Measurements from ENCODE around the gene LRRIQ1.
A peak's percentile ranks its signal among the peaks of the same experiment; 100 is the strongest.
"Not testable (repeated sequence)": the region's sequence is repeated elsewhere in the genome, so short reads cannot be mapped to it uniquely, and the experiment has no call there.

Gene LRRIQ1, protein sequence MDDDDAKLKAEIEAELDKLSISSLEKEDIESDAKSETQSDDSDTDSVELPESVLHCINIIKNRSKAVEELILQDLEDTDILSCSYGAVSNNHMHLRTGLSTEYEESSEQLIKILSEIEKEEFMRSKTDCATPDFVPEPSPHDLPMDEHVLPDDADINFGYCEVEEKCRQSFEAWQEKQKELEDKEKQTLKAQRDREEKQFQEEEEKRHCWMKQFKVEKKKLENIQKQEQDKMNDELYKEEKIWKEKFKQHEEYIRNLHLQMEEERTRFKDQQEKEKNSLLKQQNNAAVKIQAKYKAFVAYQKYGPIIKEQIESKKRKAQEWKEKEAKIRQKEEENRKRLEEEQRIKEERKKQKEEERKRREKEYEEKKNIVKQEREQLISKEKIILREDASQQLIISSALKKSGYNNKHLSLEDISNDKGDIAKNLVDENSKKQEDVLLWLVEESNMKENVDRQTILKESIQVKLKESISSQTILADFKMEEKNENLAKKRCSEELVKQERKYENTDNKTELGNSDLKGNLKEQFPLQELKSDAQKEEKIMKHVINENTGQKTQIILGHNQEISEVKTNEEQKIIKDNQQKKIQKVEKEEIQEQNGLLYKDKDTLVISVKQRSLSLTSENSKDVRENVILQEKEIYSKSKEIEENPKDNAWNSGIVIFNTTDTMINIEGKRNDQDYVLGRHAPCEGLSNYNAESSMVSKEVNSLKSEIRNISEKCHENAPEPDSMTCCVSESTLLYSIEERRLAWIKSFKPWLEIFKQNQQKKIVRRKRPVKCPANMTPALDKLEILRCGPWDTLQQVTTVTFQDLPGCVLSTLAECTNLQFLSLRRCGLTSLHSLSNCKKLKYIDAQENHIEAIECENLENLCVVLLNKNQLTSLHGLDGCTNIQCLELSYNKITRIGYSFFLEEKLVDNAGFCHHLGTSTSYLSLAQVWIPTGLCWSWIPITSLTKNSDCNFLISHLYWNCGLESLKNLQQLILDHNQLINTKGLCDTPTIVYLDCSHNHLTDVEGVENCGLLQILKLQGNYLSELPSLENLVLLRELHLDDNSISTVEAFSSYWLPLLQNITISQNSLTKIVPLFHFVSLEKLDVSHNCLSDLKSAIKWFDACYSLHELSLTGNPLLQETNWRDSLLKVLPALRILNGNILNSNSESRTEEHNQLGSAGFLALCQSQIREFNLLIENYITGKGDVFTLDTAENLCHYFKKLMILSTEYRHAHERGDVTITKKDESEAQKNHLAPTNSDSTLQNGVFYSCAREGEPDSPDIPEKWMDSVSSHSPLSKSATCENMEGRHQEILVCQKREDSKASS (N-terminal part only)

DNA sequence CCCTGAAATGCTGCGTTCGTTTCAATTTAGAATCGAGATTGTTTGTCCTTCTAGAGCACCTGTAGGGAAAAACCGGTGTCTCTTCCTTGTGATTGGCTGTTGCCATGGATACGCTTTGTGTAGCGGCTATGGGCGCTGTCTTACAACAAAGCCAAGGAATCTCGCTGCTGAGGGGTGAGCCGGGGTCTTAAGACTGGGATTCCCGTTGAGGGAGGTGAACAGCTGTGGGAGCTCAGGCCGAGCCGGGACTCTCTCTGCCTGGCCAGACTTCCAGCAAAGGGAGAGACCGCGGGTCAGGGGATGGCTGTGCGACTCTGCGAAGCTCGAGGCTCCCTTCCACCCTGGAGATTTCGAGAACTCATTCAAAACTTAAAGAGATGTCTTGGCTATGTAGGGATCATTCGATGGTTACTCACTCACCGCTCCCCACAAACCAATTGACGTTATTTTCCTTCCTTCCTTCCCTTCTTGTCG is at the start of gene LRRIQ1, which contains the start of gene TSPAN19:
Gene LRRIQ1 (plus strand): TSS at position 118 of the 474 bp plus-strand sequence. CDS start 1,826 bp downstream, outside the sequence.
Gene TSPAN19 (minus strand): TSS at position 44 of the 474 bp plus-strand sequence. CDS start 6,331 bp downstream, outside the sequence.
- no peaks in the 10 kb centered on the region for H3K4me1 Mint-ChIP-seq
- peaks cover 3% of the 10 kb centered on the region for H3K27me3 Mint-ChIP-seq
- H3K27ac Mint-ChIP-seq = no peak within 1 kb of the TSS
- H3K9me3 Mint-ChIP-seq = no peaks in the 10 kb centered on the region
- DNase-seq (ENCODE audit: low spot score in 2 of 2) (peak in 1 of 2 donors; percentile 5), ATAC-seq (ENCODE audit: low read depth) (peak; percentile 63)
- H3K36me3 Mint-ChIP-seq = no peaks in the 10 kb centered on the region
- H3K4me3 Mint-ChIP-seq = peak within 1 kb of the TSS; percentile 77

DNA sequence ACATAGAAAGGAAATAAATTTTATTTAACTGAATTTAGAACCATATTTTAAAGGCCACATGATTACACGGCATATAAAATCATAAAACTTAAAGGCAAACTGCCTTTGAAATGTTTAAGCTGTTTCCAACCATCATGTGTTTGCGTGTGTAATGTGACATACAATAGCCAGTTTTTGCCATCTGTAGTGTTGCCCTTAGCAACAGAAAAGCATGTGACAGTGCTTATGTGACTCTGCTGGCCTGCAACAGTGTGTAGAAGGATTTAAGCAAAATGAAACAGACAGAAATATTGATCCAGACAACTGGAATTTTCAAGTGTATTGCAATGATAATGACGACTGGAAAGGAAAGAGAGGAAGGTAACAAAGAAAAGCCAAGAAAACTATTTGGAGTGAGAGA is 49.6 kb upstream of the LRRIQ1 start:
- no peaks in the 10 kb centered on the region for H3K36me3 Mint-ChIP-seq
- ATAC-seq (ENCODE audit: low read depth) (no peak), DNase-seq (ENCODE audit: low spot score in 2 of 2) (no peak)
- H3K27ac Mint-ChIP-seq = no peak overlapping the region
- H3K27me3 Mint-ChIP-seq = no peaks in the 10 kb centered on the region
- no peaks in the 10 kb centered on the region for H3K4me1 Mint-ChIP-seq
- H3K4me3 Mint-ChIP-seq = no peak overlapping the region
- no peaks in the 10 kb centered on the region for H3K9me3 Mint-ChIP-seq

DNA sequence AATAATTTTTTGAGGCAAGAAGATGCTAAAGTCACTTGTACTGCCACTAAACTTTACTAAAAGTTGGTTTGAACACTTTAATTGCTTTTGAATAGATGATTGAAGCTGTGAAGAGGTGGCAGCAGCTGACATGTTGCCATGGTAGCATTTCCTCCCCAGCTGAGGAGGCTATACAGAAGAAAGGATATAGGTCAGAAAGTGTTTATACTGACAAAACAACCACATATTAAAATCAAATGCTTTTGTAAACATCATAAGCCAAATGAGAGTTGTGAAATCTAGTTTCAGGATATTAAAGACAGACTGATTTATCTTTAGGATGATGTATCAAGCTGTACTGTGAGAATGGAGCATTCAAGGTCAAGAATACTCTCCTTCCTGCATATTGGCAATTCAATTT is 41.7 kb upstream of the LRRIQ1 start:
- no peak overlapping the region for H3K27ac Mint-ChIP-seq
- no peak for ATAC-seq (ENCODE audit: low read depth)
- DNase-seq (ENCODE audit: low spot score in 2 of 2) = no peak
- H3K4me3 Mint-ChIP-seq = no peak overlapping the region
- no peaks in the 10 kb centered on the region for H3K27me3 Mint-ChIP-seq
- H3K9me3 Mint-ChIP-seq = peaks cover 2% of the 10 kb centered on the region
- H3K36me3 Mint-ChIP-seq = no peaks in the 10 kb centered on the region
- H3K4me1 Mint-ChIP-seq = no peaks in the 10 kb centered on the region

DNA sequence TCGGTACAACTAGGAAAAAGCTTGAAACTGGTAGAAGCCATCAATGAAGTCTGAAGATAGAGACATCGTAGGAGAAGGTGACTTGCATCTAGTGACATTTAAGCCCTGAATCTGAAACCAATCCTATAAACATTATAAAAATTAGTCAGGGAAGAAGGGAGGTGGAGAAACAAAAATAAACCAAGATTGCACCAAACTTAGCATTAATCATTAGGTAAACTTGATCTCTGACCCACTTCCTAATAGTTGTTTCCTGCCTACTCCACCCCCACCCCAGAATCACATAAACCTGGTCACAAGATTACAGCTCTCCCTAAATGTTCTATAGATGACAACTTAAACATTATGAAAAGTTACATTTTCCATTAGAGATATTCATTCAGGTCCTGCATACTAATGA is 40.5 kb upstream of the LRRIQ1 start:
- ATAC-seq (ENCODE audit: low read depth) = no peak
- Mint-ChIP-seq H3K4me3 (no peak overlapping the region), H3K9me3 (peaks cover 2% of the 10 kb centered on the region), H3K36me3 (no peaks in the 10 kb centered on the region), H3K27ac (no peak overlapping the region), H3K4me1 (no peaks in the 10 kb centered on the region), H3K27me3 (no peaks in the 10 kb centered on the region)
- no peak for DNase-seq (ENCODE audit: low spot score in 2 of 2)

DNA sequence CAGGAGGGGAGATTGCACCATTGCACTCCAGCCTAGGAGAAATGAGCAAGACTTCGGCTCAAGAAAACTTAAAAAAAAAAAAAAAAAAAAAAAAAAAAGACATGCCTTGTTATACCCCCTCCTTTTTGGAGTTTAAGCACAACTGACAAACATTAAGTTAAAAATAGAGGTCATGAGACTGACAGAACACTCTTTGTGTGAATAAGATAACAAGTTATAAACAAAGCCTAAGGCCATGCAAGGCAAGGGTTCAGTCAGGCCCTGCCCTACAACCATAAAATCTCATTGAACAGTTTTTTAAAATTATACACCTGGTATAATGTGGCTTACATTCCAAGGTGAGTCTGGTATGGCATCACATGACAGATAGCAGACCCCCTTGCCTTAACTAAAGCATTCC is 39.4 kb upstream of the LRRIQ1 start:
- H3K9me3 Mint-ChIP-seq = peaks cover 2% of the 10 kb centered on the region
- DNase-seq (ENCODE audit: low spot score in 2 of 2) (no peak), ATAC-seq (ENCODE audit: low read depth) (no peak)
- H3K36me3 Mint-ChIP-seq = no peaks in the 10 kb centered on the region
- no peaks in the 10 kb centered on the region for H3K4me1 Mint-ChIP-seq
- H3K27ac Mint-ChIP-seq = no peak overlapping the region
- H3K4me3 Mint-ChIP-seq = no peak overlapping the region
- no peaks in the 10 kb centered on the region for H3K27me3 Mint-ChIP-seq

DNA sequence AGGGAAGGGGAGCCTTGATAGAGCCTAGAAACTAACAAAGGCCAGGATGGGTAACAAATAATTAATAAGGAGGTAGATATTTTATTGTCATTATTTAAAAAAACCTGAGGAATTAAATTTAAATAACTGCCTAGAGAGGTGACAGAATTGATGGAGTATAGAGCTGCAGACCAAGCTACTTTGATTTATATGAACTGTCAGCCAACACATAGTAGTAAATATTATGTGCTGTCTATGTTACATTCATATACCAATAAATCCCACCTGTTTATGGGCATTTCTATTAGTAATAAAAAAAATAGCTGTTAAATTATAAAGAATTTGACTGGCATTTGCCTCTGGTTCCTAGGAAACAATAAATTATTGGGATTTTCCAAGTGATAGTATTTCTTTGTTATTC is 37.8 kb upstream of the LRRIQ1 start:
- DNase-seq (ENCODE audit: low spot score in 2 of 2) = no peak
- H3K36me3 Mint-ChIP-seq = no peaks in the 10 kb centered on the region

GRCh38 chr12:85000729-85001128 is 35.4 kb upstream of the LRRIQ1 start:
- Mint-ChIP-seq H3K27ac (no peak overlapping the region), H3K27me3 (no peaks in the 10 kb centered on the region), H3K36me3 (no peaks in the 10 kb centered on the region), H3K9me3 (peaks cover 3% of the 10 kb centered on the region), H3K4me1 (no peaks in the 10 kb centered on the region), H3K4me3 (no peak overlapping the region)
- ATAC-seq (ENCODE audit: low read depth) (no peak), DNase-seq (ENCODE audit: low spot score in 2 of 2) (no peak)

More for the DNA sequence above, 37.8 kb upstream of the LRRIQ1 start:
- H3K4me1 Mint-ChIP-seq = no peaks in the 10 kb centered on the region
- H3K9me3 Mint-ChIP-seq = peaks cover 4% of the 10 kb centered on the region
- H3K27me3 Mint-ChIP-seq = no peaks in the 10 kb centered on the region
- no peak overlapping the region for H3K4me3 Mint-ChIP-seq
- ATAC-seq (ENCODE audit: low read depth) = no peak
- no peak overlapping the region for H3K27ac Mint-ChIP-seq

DNA sequence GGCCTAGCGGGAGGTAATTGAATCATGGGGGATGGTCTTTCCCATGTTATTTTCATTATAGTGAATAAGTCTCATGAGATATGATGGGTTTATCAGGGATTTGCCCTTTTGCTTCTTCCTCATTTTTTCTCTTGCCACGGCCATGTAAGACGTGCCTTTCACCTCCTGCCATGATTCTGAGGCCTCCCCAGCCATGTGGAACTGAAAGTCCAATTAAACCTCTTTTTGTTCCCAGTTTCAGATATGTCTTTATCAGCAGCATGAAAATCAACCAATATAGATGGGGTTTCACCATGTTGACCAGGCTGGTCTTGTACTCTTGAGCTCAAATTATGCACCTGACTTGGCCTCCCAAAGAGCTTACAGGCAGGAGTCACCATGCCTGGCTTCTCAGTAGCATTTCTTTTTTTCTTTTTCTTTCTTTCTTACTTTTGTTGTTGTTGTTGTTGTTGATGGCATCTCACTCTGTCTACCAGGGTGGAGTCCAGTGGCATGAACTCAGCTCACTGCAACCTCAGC is 33.3 kb upstream of the LRRIQ1 start:
- no peak for ATAC-seq (ENCODE audit: low read depth)
- Mint-ChIP-seq H3K27ac (no peak overlapping the region), H3K36me3 (no peaks in the 10 kb centered on the region), H3K9me3 (peaks cover 4% of the 10 kb centered on the region), H3K4me1 (no peaks in the 10 kb centered on the region), H3K4me3 (no peak overlapping the region), H3K27me3 (no peaks in the 10 kb centered on the region)
- DNase-seq (ENCODE audit: low spot score in 2 of 2) = no peak

DNA sequence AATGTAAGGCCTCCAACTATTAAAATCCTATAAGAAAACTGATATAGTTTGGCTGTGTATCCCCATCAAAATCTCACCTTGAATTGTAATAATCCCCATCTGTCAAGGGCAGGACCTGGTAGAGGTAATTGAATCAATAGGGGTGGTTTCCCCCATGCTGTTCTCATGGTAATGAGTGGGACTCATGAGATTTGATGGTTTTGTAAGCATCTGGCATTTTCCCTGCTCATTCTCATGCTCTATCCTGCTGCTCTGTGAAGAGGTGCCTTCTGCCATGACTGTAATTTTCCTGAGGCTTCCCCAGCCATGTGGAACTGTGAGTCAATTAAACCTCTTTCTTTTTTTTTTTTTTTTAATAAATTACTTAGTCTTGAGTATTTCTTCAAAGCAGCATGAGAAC is 31.9 kb upstream of the LRRIQ1 start:
- H3K4me3 Mint-ChIP-seq = no peak overlapping the region
- no peaks in the 10 kb centered on the region for H3K27me3 Mint-ChIP-seq
- H3K4me1 Mint-ChIP-seq = no peaks in the 10 kb centered on the region
- H3K9me3 Mint-ChIP-seq = peaks cover 4% of the 10 kb centered on the region
- H3K27ac Mint-ChIP-seq = no peak overlapping the region
- no peaks in the 10 kb centered on the region for H3K36me3 Mint-ChIP-seq
- DNase-seq (ENCODE audit: low spot score in 2 of 2) = no peak
- no peak for ATAC-seq (ENCODE audit: low read depth)

DNA sequence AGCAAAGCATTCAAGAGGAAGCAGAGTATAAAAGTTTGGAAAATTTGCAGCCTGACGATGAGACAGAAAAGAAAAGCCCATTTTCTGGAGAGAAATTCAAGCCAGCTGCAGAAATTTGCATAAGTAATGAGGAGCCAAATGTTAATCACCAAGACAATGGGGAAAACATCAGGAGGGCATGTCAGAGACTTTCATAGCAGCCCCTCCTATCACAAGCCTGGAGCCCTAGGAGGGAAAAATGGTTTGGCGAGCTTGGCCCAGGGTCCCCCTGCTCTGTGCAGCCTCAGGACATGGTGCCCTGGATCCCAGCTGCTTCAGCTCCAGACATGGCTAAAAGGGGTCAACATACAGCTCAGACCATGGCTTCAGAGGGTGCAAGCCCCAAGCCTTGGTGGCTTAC is 31.1 kb upstream of the LRRIQ1 start:
- H3K4me1 Mint-ChIP-seq; ATAC-seq (ENCODE audit: low read depth); DNase-seq (ENCODE audit: low spot score in 2 of 2); H3K36me3 Mint-ChIP-seq; H3K27me3 Mint-ChIP-seq; H3K27ac Mint-ChIP-seq; H3K9me3 Mint-ChIP-seq; H3K4me3 Mint-ChIP-seq: not testable (repeated sequence)

GRCh38 chr12:85005615-85006014 is 30.5 kb upstream of the LRRIQ1 start:
- Mint-ChIP-seq H3K9me3 (peaks cover 4% of the 10 kb centered on the region), H3K4me3 (no peak overlapping the region), H3K27ac (no peak overlapping the region), H3K27me3 (no peaks in the 10 kb centered on the region), H3K4me1 (no peaks in the 10 kb centered on the region), H3K36me3 (no peaks in the 10 kb centered on the region)
- DNase-seq (ENCODE audit: low spot score in 2 of 2) (no peak), ATAC-seq (ENCODE audit: low read depth) (no peak)

DNA sequence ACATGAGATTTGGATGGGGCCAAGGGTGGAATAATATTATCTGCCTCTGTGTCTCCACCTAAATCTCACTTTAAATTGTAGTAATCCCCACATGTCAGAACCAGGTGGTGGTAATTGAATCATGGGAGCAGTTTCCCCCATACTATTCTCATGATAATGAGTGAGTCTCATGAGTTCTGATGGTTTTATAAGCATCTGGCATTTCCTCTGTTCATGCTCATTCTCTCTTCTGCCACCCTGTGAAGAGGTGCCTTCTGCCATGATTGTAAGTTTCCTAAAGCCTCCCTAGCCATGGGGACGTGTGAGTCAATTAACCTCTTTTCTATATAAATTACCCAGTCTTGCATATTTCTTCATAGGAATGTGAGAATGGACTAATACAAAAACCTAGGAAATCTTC is 29.9 kb upstream of the LRRIQ1 start:
- no peaks in the 10 kb centered on the region for H3K4me1 Mint-ChIP-seq
- H3K9me3 Mint-ChIP-seq = peaks cover 4% of the 10 kb centered on the region
- H3K36me3 Mint-ChIP-seq = no peaks in the 10 kb centered on the region
- H3K4me3 Mint-ChIP-seq = no peak overlapping the region
- ATAC-seq (ENCODE audit: low read depth) (no peak), DNase-seq (ENCODE audit: low spot score in 2 of 2) (no peak)
- H3K27me3 Mint-ChIP-seq = no peaks in the 10 kb centered on the region
- no peak overlapping the region for H3K27ac Mint-ChIP-seq

- Mint-ChIP-seq H3K27me3 (no peaks in the 10 kb centered on the region), H3K9me3 (peaks cover 6% of the 10 kb centered on the region), H3K4me1 (no peaks in the 10 kb centered on the region), H3K4me3 (no peak overlapping the region), H3K27ac (no peak overlapping the region), H3K36me3 (no peaks in the 10 kb centered on the region)
- ATAC-seq (ENCODE audit: low read depth) (no peak), DNase-seq (ENCODE audit: low spot score in 2 of 2) (no peak)
Observed at GRCh38 chr12:85007836-85008235, 28.3 kb upstream of the LRRIQ1 start.

All from memory B cell (primary cell).